OCI-LY1 (cell line): Measurements from ENCODE around the gene ZNF536.
"Not testable (repeated sequence)": the region's sequence is repeated elsewhere in the genome, so short reads cannot be mapped to it uniquely, and the experiment has no call there.

Experiments
- H2AFZ ChIP-seq: fragments of 200-600 bp; sonication (generic), shearing (Covaris generic); 2 replicates; pipeline ENCODE4 v1.6.0; 2014; ENCODE audit warnings: antibody characterized with exemption, mild to moderate bottlenecking, low read length
- H3F3A ChIP-seq: fragments of 200-600 bp; sonication (generic), shearing (Covaris generic); 2 replicates; pipeline ENCODE4 v1.6.0; 2014; ENCODE audit warnings: mild to moderate bottlenecking, antibody characterized with exemption, low read length, moderate library complexity; ENCODE audit not compliant: insufficient read depth
- H3K27ac ChIP-seq: fragments of 200-600 bp; sonication (generic); 2 replicates; pipeline ENCODE4 v1.5.1; 2014; ENCODE audit warnings: low read length, mixed run types, mild to moderate bottlenecking, low read depth; ENCODE audit not compliant: poor library complexity, severe bottlenecking
- H3K27me3 ChIP-seq: fragments of 200-600 bp; sonication (generic); 2 replicates; pipeline ENCODE4 v1.6.0; 2014; ENCODE audit warnings: antibody characterized with exemption, mild to moderate bottlenecking, low read length, moderate library complexity; ENCODE audit not compliant: insufficient read depth
- H3K36me3 ChIP-seq: fragments of 200-600 bp; sonication (generic); 2 replicates; pipeline ENCODE4 v1.6.1; 2014; ENCODE audit warnings: mild to moderate bottlenecking, antibody characterized with exemption, low read length, moderate library complexity, mixed read lengths; ENCODE audit not compliant: insufficient read depth
- H3K4me1 ChIP-seq: fragments of 200-600 bp; sonication (generic); 2 replicates; pipeline ENCODE4 v1.5.1; 2014; ENCODE audit warnings: mild to moderate bottlenecking, low read length, moderate library complexity; ENCODE audit not compliant: insufficient read depth, severe bottlenecking
- H3K4me2 ChIP-seq: fragments of 200-600 bp; sonication (generic), shearing (Covaris generic); 2 replicates; pipeline ENCODE4 v1.6.1; 2014; ENCODE audit warnings: low read length
- H3K4me3 ChIP-seq: fragments of 200-600 bp; sonication (generic); 2 replicates; pipeline ENCODE4 v1.5.1; 2014; ENCODE audit warnings: low read length, low read depth, mild to moderate bottlenecking, mixed read lengths; ENCODE audit not compliant: poor library complexity, severe bottlenecking
- H3K79me2 ChIP-seq: fragments of 200-600 bp; shearing (Covaris generic); 2 replicates; pipeline ENCODE4 v1.6.1; 2016; ENCODE audit warnings: mixed run types, low read length, mixed read lengths; ENCODE audit not compliant: insufficient read depth
- H3K9ac ChIP-seq: fragments of 200-600 bp; sonication (generic), shearing (Covaris generic); 2 replicates; pipeline ENCODE4 v1.6.1; 2014; ENCODE audit warnings: mild to moderate bottlenecking, low read length, mixed read lengths
- H3K9me2 ChIP-seq: fragments of 200-600 bp; sonication (generic), shearing (Covaris generic); 2 replicates; pipeline ENCODE4 v1.6.1; 2014; ENCODE audit warnings: low read depth, mild to moderate bottlenecking, low read length, mixed read lengths
- H3K9me3 ChIP-seq: fragments of 200-600 bp; shearing (Covaris generic); 2 replicates; pipeline ENCODE4 v1.6.1; 2014; ENCODE audit warnings: low read length, mixed read lengths
- H4K20me1 ChIP-seq: fragments of 200-600 bp; sonication (generic), shearing (Covaris generic); 2 replicates; pipeline ENCODE4 v1.6.0; 2016; ENCODE audit warnings: mild to moderate bottlenecking, low read length; ENCODE audit not compliant: insufficient read depth
- EZH2 ChIP-seq: fragments of 200-600 bp; sonication (generic), shearing (Covaris generic); IDR thresholded peaks from 2 replicates; pipeline ENCODE4 v1.8.0; 2017; ENCODE audit warnings: borderline replicate concordance, mixed run types, mild to moderate bottlenecking, antibody characterized with exemption, low read length, moderate library complexity, mixed read lengths
- TF ChIP-seq, protein P1 (sequence below): fragments of 200-600 bp; sonication (generic), shearing (Covaris generic); IDR thresholded peaks from 2 replicates; pipeline ENCODE4 v1.5.1; 2017; ENCODE audit warnings: mild to moderate bottlenecking, antibody characterized with exemption, low read length, moderate library complexity, mixed read lengths

Gene ZNF536

DNA sequence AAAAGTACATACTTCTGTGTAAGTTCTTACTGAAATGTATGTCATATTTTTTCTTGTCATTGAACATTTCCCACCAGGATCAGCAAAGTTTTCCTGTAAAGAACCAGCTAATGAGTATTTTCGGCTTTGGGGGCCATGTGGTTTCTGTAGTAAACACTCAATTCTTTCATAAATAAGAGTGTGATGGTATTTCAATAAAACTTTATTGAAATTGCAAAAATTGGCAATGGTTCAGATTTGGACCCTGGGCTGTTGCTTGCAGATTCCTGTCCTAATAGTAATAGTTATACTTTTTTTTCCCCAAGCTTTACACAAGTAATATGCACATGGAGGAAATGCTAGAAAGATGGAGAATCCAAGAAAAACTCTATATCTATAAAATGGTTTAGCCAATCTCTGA lies 83.7 kb downstream of the ZNF536 start:
- Histone ChIP-seq H3K79me2 (no peaks in the 10 kb centered on the region), H3K27ac (no peak overlapping the region), H3K9me2 (no peaks in the 10 kb centered on the region), H3K36me3 (no peaks in the 10 kb centered on the region), H2AFZ (no peak overlapping the region), H4K20me1 (no peaks in the 10 kb centered on the region), H3K9ac (no peak overlapping the region), H3K9me3 (no peaks in the 10 kb centered on the region), H3F3A (no peaks in the 10 kb centered on the region), H3K27me3 (peaks cover 5% of the 10 kb centered on the region; the same call in 1 of the 2 replicates), H3K4me3 (no peak overlapping the region), H3K4me1 (no peaks in the 10 kb centered on the region), H3K4me2 (no peak overlapping the region)
- TF ChIP-seq EZH2, result no peak
- TF ChIP-seq, protein P1, sequence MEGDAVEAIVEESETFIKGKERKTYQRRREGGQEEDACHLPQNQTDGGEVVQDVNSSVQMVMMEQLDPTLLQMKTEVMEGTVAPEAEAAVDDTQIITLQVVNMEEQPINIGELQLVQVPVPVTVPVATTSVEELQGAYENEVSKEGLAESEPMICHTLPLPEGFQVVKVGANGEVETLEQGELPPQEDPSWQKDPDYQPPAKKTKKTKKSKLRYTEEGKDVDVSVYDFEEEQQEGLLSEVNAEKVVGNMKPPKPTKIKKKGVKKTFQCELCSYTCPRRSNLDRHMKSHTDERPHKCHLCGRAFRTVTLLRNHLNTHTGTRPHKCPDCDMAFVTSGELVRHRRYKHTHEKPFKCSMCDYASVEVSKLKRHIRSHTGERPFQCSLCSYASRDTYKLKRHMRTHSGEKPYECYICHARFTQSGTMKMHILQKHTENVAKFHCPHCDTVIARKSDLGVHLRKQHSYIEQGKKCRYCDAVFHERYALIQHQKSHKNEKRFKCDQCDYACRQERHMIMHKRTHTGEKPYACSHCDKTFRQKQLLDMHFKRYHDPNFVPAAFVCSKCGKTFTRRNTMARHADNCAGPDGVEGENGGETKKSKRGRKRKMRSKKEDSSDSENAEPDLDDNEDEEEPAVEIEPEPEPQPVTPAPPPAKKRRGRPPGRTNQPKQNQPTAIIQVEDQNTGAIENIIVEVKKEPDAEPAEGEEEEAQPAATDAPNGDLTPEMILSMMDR, result no peak

DNA sequence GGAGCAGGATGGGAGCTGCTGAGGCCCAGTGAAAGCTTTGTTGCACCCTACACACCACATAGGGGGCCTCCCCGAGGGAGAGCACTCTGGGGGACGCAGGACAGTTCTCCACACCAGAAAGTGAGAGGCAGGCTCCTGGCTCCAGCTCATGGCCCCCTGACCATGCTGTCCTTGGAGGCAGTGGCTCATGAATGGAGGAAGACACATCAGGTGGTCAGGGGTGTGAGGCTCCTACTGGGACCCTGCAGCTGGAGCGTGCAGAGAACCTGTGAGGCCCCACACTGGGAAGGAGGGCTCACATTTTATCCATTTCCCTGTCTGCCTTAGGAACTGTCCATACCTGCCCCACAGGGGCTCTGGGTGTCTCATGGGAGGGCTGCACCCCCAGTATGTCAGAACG lies 85.3 kb downstream of the ZNF536 start:
- TF ChIP-seq EZH2, result no peak
- Histone ChIP-seq H3K27ac (no peak overlapping the region), H3K4me1 (no peaks in the 10 kb centered on the region), H3K9ac (no peak overlapping the region), H4K20me1 (no peaks in the 10 kb centered on the region), H3K36me3 (no peaks in the 10 kb centered on the region), H3F3A (no peaks in the 10 kb centered on the region), H2AFZ (no peak overlapping the region), H3K27me3 (peaks cover 5% of the 10 kb centered on the region; the same call in 1 of the 2 replicates), H3K4me3 (no peak overlapping the region), H3K9me3 (no peaks in the 10 kb centered on the region), H3K79me2 (no peaks in the 10 kb centered on the region), H3K9me2 (no peaks in the 10 kb centered on the region), H3K4me2 (no peak overlapping the region)

DNA sequence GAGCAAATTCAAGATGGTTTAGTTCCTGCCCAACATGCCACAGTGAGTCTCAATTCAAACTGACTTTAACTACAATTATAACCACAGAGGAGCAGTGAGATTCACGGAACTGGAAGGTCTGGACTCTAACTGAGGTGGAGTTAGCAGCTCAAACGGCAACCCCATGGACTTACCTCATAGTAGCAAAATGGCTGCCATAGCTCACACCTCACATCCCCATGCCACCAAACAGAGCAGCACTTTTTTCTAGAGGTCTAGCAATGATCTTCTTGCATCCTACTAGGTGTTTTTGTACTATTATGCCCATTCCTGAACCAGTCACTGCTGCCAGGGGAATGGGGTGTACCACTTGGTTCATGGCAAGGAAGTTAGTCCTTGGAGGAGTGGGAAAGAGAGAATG lies 87.7 kb downstream of the ZNF536 start:
- Histone ChIP-seq H3K36me3 (no peaks in the 10 kb centered on the region), H2AFZ (no peak overlapping the region), H3K79me2 (no peaks in the 10 kb centered on the region), H3K4me3 (no peak overlapping the region), H3K27ac (no peak overlapping the region), H3F3A (no peaks in the 10 kb centered on the region), H3K9me3 (no peaks in the 10 kb centered on the region), H3K9me2 (no peaks in the 10 kb centered on the region), H3K9ac (no peak overlapping the region), H3K27me3 (peaks cover 5% of the 10 kb centered on the region; the same call in 1 of the 2 replicates), H3K4me2 (no peak overlapping the region), H4K20me1 (no peaks in the 10 kb centered on the region), H3K4me1 (no peaks in the 10 kb centered on the region)
- TF ChIP-seq, protein P1, result no peak
- no peak for TF ChIP-seq EZH2

DNA sequence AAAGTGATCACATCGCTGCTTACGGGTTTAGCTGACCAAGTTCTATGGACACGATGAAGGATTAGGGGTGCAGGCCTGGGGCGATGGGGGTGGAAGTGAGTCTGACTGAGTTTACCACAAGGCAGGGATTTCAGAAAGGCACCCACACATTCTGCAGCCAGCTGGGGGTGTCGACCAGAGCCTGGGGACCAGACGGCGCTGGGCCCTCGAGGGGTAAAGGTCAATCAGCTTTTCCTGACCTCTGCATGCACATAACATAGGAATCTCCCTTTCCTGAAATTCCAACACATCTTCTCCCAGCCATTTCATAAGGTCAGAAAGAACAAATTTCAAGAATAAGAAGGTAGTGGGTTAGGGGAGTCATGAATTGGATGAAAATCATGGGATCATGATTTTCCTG lies 92.0 kb downstream of the ZNF536 start:
- Histone ChIP-seq H3K27me3 (peaks cover 5% of the 10 kb centered on the region; the same call in 1 of the 2 replicates), H3K9me3 (no peaks in the 10 kb centered on the region), H4K20me1 (no peaks in the 10 kb centered on the region), H3K4me2 (no peak overlapping the region), H3K4me1 (no peaks in the 10 kb centered on the region), H3K27ac (no peak overlapping the region), H3K9me2 (no peaks in the 10 kb centered on the region), H3F3A (no peaks in the 10 kb centered on the region), H2AFZ (no peak overlapping the region), H3K9ac (no peak overlapping the region), H3K36me3 (no peaks in the 10 kb centered on the region), H3K79me2 (no peaks in the 10 kb centered on the region), H3K4me3 (no peak overlapping the region)
- no peak for TF ChIP-seq EZH2
- TF ChIP-seq, protein P1, result no peak

DNA sequence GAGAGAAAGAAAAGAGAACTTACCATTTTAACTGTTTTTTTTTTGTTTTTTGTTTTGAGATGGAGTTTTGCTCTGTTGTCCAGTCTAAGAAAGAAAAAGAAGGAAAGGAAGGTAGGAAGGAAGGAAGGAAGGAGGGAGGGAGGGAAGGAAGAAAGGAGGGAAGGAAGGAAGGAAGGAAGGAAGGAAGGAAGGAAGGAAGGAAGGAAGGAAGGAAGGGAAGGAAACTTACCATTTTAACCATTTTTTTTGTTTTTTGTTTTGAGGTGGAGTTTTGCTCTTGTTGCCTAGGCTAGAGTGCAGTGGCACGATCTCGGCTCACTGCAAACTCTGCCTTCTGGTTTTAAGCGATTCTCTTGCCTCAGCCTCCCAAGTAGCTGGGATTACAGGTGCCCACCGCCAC lies 94.4 kb downstream of the ZNF536 start:
- not testable (repeated sequence) for H3K9me3 ChIP-seq, H3K9me2 ChIP-seq

More for the DNA sequence above, 94.4 kb downstream of the ZNF536 start:
- H4K20me1 ChIP-seq, H3K79me2 ChIP-seq, H3K4me3 ChIP-seq, H3K4me1 ChIP-seq, H3K4me2 ChIP-seq, H3K36me3 ChIP-seq, H3F3A ChIP-seq, H3K9ac ChIP-seq, H3K27ac ChIP-seq, H2AFZ ChIP-seq, H3K27me3 ChIP-seq: not testable (repeated sequence)
